HepG2 (cell line): ENCODE results near the gene RRP12. TPM values are rescaled to one million over a fixed set of nuclear protein-coding genes. Genes with fewer than 3 reads are reported as not detected.

Experiments
- CAMTA2 ChIP-seq: sonication (generic); formaldehyde crosslinking; IDR thresholded peaks from 2 replicates; pipeline ENCODE4 v1.4.0; 2020; ENCODE audit warnings: mild to moderate bottlenecking, missing genetic modification reagents, borderline replicate concordance
- ESRRA ChIP-seq: sonication (generic); formaldehyde crosslinking; IDR thresholded peaks from 2 replicates; pipeline ENCODE4 v1.5.1; 2020; ENCODE audit warnings: mild to moderate bottlenecking, low read depth, missing genetic modification reagents
- FOSL2 ChIP-seq: sonication (generic); formaldehyde crosslinking; IDR thresholded peaks from 2 replicates; pipeline ENCODE4 v1.4.0; 2020; ENCODE audit warnings: missing genetic modification reagents
- HOXD1 ChIP-seq: sonication (generic); formaldehyde crosslinking; IDR thresholded peaks from 2 replicates; pipeline ENCODE4 v1.5.0; 2020; ENCODE audit warnings: missing genetic modification reagents
- MAF1 ChIP-seq: sonication (generic); formaldehyde crosslinking; IDR thresholded peaks from 2 replicates; pipeline ENCODE4 v1.5.0; 2020; ENCODE audit warnings: missing genetic modification reagents, borderline replicate concordance
- SIX1 ChIP-seq: sonication (generic); formaldehyde crosslinking; IDR thresholded peaks from 2 replicates; pipeline ENCODE4 v1.4.0; 2020; ENCODE audit warnings: missing genetic modification reagents, borderline replicate concordance
- SSRP1 ChIP-seq: IDR thresholded peaks from 2 replicates; pipeline ENCODE4 v1.6.1; 2016; ENCODE audit warnings: control low read depth
- STAT6 ChIP-seq: sonication (generic); formaldehyde crosslinking; IDR thresholded peaks from 2 replicates; pipeline ENCODE4 v1.4.0; 2020; ENCODE audit warnings: missing genetic modification reagents, mild to moderate bottlenecking, borderline replicate concordance
- TEF ChIP-seq: sonication (generic); formaldehyde crosslinking; IDR thresholded peaks from 2 replicates; pipeline ENCODE4 v1.5.0; 2020; ENCODE audit warnings: missing genetic modification reagents
- TERF1 ChIP-seq: sonication (generic); formaldehyde crosslinking; IDR thresholded peaks from 2 replicates; pipeline ENCODE4 v1.8.0; 2022; ENCODE audit warnings: mild to moderate bottlenecking, missing genetic modification reagents, moderate library complexity
- U2AF1 ChIP-seq: fragments of 200-400 bp; formaldehyde crosslinking; optimal IDR thresholded peaks from 2 replicates; pipeline ENCODE3; 2017; ENCODE audit warnings: mild to moderate bottlenecking, low read depth, low read length
- YEATS2 ChIP-seq: sonication (generic); formaldehyde crosslinking; IDR thresholded peaks from 2 replicates; pipeline ENCODE4 v1.4.0; 2020; ENCODE audit warnings: missing genetic modification reagents, borderline replicate concordance
- ZFP36 ChIP-seq: fragments of 150-350 bp; IDR thresholded peaks from 2 replicates; pipeline ENCODE4 v1.6.1; 2018; ENCODE audit warnings: borderline replicate concordance, low read length, low read depth; ENCODE audit not compliant: partially characterized antibody
- ZHX2 ChIP-seq, 2 experiments: sonication (generic) in 1 of 2; formaldehyde crosslinking in 1 of 2; IDR thresholded peaks; 2 replicates each; pipeline versions ENCODE4 v1.6.1 to v1.9.0; 2014 to 2022; ENCODE audit warnings: antibody characterized with exemption in 1 of 2, borderline replicate concordance in 1 of 2, inconsistent platforms in 1 of 2, low read depth in 1 of 2, missing genetic modification reagents in 1 of 2
- ZNF101 ChIP-seq: sonication (generic); formaldehyde crosslinking; IDR thresholded peaks from 2 replicates; pipeline ENCODE4 v1.4.0; 2020; ENCODE audit warnings: mild to moderate bottlenecking, low read depth, missing genetic modification reagents, borderline replicate concordance
- ZNF234 ChIP-seq: sonication (generic); formaldehyde crosslinking; conservative IDR thresholded peaks from 2 replicates; pipeline ENCODE4 v1.5.1; 2020; ENCODE audit warnings: mild to moderate bottlenecking, missing genetic modification reagents
- ZNF431 ChIP-seq: sonication (generic); formaldehyde crosslinking; IDR thresholded peaks from 2 replicates; pipeline ENCODE4 v1.9.0; 2022; ENCODE audit warnings: missing genetic modification reagents, low read depth, mild to moderate bottlenecking, borderline replicate concordance
- ZNF484 ChIP-seq: sonication (generic); formaldehyde crosslinking; IDR thresholded peaks from 2 replicates; pipeline ENCODE4 v1.5.1; 2020; ENCODE audit warnings: mild to moderate bottlenecking, low read depth, missing genetic modification reagents, borderline replicate concordance
- ZSCAN31 ChIP-seq: sonication (generic); formaldehyde crosslinking; IDR thresholded peaks from 2 replicates; pipeline ENCODE4 v1.5.0; 2020; ENCODE audit warnings: low read depth, mild to moderate bottlenecking, missing genetic modification reagents
- polyA plus RNA-seq, 8 experiments: library from polyadenylated mRNA; depleted of rRNA in 3 of 8; stranded (reverse) in 7 of 8; unstranded in 1 of 8; fragments of >200 nt; fragmentation: Illumina TruSeq in 4 of 8; extraction: Trizol in 4 of 8; gene quantifications; 2 replicates each; pipeline versions ENCODE4 v1.2.1 to v1.2.3, GENCODE V29; 2011 to 2016; ENCODE audit warnings: low read depth in 4 of 8, missing spikeins in 1 of 8, mixed read lengths in 1 of 8; ENCODE audit not compliant: insufficient read depth in 1 of 8
- total RNA-seq, 5 experiments: library from RNA; depleted of rRNA; stranded (reverse); fragments of >200 nt; fragmentation: Illumina TruSeq; extraction: Trizol; gene quantifications; 2 replicates each; pipeline ENCODE4 v1.2.3, GENCODE V29; 2016; ENCODE audit warnings: low read depth in 1 of 5

Gene RRP12
- total and polyA plus RNA-seq, 2 of the 13 experiments (the other 11 are each of a cell fraction or from before 2014, with no cell fraction given): 13.2 to 39.4 TPM

GRCh38 chr10:97427571-97428179 lies 26.5 kb upstream of the RRP12 start (continued):
- TF ChIP-seq ZHX2 (IDR thresholded peaks at IDR 0.05; ENCODE audit: low read depth): no peak
- no peak for TF ChIP-seq ZHX2 (CRISPR knock-in tag; IDR thresholded peaks at IDR 0.05; ENCODE audit: borderline replicate concordance)
- no peak for TF ChIP-seq HOXD1 (CRISPR knock-in tag)
- TF ChIP-seq ZNF431 (CRISPR knock-in tag): peak; percentile 75; the same call in 1 of the 2 replicates
- TF ChIP-seq ZNF234 (CRISPR knock-in tag): no peak
- no peak for TF ChIP-seq ZSCAN31
- TF ChIP-seq ZFP36: no peak
- no peak for TF ChIP-seq MAF1
- TF ChIP-seq YEATS2 (CRISPR knock-in tag): peak; percentile 13; the same call in 1 of the 2 replicates
- TF ChIP-seq SSRP1 (CRISPR knock-in tag): 0 out of 2 replicates have a peak, but pooled peaks have one; percentile 20
- no peak for TF ChIP-seq ZNF101 (CRISPR knock-in tag)
- no peak for TF ChIP-seq TERF1 (CRISPR knock-in tag)
- TF ChIP-seq ZNF484 (CRISPR knock-in tag): no peak
- TF ChIP-seq TEF (CRISPR knock-in tag): no peak
- TF ChIP-seq U2AF1: no peak
- no peak for TF ChIP-seq CAMTA2 (CRISPR knock-in tag)
- TF ChIP-seq SIX1 (CRISPR knock-in tag): no peak
- no peak for TF ChIP-seq STAT6 (CRISPR knock-in tag)
- TF ChIP-seq FOSL2 (CRISPR knock-in tag): no peak
- no peak for TF ChIP-seq ESRRA
